GM19328 (cell line): ENCODE measurements around the gene HTR7.
A peak's percentile ranks its signal among the peaks of the same experiment; 100 is the strongest.
"Not testable (repeated sequence)": the region's sequence is repeated elsewhere in the genome, so short reads cannot be mapped to it uniquely, and the experiment has no call there.

ENCODE experiments used
- ATAC-seq: cut with Tn5 transposase; IDR thresholded peaks from one replicate; pipeline ENCODE4 v1.9.1; 2021; ENCODE audit warnings: mild to moderate bottlenecking, moderate library complexity; ENCODE audit not compliant: unreplicated experiment

HTR7 gene

DNA sequence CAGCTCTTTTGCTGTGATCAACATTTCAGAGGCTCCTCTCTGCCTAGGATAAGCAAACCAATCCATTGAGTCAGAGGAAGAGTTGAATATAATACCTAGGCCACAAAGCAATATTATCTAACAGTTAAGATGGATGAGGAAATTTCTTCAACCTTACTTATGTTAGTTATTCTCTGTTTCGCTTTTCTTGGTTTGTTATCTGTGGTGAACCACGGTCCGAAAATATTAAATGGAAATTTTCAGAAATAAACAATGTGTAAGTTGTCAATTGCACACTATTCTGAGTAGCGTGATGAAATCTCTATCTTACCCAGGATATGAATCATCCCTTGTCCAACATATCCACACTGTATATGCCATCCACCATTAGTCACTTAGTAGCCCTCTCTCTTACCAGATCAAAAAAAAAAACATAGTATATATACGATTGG, 1.5 kb upstream of the HTR7 start:
- ATAC-seq = no peak

DNA sequence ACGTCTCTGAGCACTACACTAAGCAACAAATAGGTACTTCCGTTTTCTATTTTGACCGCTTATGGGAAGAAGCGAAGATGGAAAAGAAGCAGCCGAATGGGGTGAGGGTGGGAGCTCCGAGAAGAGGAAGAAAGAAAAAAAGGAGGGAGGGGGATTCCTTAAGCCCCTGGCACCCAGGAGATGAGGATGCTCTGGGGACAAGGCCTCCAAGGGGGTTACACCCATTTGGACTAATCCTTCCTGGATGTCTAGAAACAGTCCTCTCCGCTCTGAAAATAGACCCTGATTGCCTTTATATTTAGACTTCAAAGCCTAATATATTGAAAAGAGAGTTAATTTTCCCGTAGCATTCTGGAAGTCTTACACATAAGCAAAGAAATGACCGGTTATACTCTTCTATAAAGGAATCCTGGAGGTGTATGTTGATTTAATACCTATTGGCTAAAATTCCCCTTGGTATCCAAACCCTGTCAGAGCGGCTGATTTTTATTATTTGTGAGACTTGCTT, 676 bp upstream of the HTR7 start:
- no peak for ATAC-seq

GRCh38 chr10:90856964-90857634, 740 bp downstream of the HTR7 start:
- ATAC-seq = peak; percentile 7

DNA sequence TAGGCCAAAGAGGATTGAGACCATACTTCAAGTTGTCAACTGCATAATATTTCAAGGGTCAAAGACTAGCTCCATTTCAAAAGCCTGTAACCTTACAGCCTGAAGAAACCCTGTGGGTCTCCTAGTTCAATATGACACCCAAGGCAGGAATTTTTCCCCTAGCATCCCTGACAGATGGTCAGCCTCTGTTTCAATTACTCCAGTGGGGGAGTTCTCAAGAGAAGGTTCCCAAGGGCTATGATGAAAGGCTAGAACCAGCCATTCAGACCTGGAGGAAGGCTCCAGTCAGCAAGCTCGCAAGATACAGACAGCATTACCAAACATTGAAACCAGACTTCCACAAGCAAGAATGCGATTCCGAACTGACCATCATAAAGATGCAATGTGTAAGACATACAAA, 1.6 kb downstream of the HTR7 start:
- no peak for ATAC-seq

DNA sequence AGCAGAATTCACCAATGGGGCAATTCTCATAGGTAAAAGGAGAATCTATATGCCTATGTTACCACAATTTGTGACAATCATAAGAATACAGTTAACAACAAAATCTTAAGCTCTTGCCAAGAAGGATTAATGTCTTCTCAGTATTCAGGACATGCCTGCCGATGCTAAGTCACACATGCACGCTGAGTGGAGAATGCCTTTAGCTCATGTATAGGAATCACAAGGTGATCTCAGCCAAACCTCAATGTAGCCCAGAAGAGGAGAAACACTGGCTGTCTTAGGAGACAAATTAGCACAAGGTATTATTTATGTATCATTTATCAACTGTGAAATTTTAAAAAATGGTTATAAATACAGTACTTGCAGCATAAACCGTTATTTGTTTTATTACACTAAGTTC, 2.7 kb downstream of the HTR7 start:
- ATAC-seq = no peak

- no peak for ATAC-seq
These were observed 7.7 kb downstream of the HTR7 start for GRCh38 chr10:90849956-90850749.

GRCh38 chr10:90847436-90847835, 10.4 kb downstream of the HTR7 start:
- no peak for ATAC-seq

DNA sequence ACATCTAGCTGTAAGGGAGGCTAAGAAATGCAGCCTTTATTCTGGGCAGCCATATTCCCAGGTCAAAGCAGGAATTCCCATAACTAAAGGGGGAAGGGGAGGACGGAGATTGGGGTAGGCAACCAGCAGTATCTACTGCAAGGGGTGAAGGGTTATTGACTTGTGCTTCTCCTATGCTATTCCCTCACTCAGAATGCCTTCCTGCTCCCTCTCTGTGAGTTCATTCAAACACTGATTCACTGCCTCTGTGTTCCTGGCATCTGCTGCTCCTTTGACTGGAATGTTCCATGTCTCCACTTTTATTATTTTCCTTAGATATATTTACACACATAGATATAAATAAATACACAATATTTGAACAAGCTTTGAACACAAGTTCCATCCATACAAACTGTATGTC, 11.1 kb downstream of the HTR7 start:
- no peak for ATAC-seq

DNA sequence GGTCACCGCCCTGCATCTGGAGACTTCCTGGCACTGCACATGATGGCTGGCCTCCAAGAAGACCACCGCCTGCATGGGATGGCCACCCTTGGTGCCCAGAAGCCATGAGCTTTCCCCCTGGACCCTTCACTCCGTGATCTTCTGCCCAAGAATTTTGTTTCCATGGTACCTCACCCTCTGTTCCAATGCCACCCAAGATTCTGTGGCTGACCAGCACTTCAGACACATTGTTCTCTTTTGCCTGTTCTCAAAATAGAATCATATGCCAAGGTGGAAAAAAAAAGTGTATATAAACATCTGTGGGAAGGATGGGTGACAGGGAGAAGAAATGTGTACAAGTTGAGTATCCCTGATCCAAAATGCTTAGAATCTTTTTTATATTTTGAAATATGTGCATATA, 12.1 kb downstream of the HTR7 start:
- no peak for ATAC-seq

GRCh38 chr10:90842725-90843124, 15.1 kb downstream of the HTR7 start:
- ATAC-seq = no peak

- ATAC-seq = no peak
These were observed 20.4 kb downstream of the HTR7 start for GRCh38 chr10:90837486-90837885.

DNA sequence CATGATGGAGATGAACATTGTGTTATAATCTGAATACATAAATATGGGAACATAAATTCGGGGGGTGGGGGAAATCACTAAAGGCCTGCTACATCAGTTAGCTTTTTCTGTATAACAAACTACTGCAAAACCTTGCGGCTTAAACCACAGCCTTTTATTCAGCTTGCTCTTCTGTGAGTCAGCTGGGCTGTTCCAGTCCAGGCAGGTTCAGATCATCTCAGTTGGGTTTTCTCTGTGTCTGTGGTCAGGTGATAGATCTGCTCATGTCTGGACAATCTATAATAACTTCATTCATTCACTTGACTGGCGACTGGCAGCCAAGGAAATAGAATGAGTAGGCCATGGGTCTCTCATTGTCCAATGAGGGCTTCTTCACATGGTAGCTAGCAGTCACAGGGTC, 23.5 kb downstream of the HTR7 start:
- ATAC-seq = no peak

GRCh38 chr10:90832111-90832510, 25.7 kb downstream of the HTR7 start:
- ATAC-seq = no peak

- ATAC-seq = no peak
These were observed 35.3 kb downstream of the HTR7 start for GRCh38 chr10:90822508-90822907.

DNA sequence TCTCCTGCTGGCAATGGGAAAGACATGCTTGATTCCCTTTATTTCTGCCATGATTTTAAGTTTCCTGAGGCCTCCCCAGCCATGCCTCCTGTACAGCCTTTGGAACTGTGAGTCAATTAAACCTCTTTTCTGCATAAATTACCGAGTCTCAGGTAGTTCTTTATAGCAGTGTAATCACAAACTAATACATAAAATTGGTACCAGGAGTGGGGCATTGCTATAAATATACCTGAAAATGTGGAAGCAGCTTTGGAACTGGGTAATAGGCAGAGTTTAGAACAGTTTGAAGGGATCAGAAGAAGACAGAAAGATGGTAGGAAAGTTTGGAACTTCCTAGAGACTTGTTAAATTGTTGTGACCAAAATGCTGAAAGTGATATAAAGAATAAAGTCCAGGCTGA, 36.0 kb downstream of the HTR7 start:
- ATAC-seq = not testable (repeated sequence)

DNA sequence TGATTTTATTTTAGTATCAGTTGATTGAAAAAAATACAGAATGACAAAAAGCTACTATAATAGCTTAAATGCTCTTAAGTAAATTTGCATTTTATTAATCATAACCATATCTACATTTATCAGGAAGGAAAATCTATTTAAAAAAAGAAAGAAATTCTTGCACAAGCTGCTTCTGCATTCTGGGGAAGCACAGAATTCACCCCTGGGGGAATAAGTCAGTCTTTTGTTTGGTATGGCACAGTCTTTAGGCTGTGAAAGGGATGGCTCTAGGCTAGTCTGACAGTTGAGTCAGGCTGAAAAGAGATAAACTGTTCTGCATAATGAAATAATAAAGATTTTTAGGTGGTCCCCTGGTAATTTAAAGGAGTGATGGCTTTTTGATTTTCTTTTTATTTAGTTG, 37.9 kb downstream of the HTR7 start:
- no peak for ATAC-seq

DNA sequence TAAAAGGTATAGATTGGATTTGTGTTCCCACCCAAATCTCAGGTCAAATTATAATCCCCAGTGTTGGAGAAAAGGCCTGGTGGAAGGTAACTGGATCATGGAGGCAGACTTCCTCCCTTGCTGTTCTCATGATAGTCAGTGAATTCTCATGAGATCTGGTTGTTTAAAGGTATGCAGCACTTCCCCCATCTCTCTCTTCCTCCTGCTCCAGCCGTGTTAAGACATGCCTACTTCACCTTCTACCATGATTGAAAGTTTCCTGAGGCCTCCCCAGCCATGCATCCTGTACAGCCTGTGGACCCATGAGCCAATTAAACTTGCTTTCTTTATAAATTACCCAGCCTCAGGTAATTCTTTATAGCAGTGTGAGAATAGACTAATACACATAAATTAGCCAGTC, 39.1 kb downstream of the HTR7 start:
- no peak for ATAC-seq

DNA sequence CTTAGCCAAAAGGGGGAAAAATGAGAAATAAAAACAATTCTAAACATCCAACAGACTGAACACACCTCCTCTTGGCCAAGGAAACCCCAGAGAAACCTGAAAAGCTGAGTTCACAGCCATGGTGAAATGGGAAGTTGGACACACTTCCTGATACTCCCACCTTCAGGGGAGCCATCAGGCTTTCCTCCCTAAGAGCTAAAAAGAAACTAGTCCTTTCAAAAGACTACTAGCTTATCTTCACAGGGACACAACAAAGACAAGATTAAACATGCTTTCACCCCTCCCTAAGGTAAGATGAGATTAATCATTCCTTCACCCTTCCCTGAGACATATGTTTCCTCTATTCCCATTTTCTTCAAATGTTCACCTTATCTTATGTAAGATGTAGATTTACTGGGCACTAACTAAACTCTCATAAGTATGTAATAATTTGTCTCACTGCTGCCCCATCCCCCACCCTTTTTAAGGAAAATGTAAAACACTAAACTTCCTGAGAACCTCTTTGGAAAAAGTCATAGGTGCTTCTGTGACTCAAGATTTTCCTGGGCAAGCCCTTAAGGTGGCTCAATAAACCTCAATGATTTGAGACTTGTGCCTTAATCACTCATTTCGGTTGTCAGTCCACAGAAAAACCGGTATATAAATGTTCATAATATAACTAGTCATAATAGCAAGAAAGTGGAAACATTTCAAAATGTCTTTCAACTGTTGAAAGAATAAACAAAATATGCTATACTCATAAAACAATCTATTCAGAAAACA, 40.5 kb downstream of the HTR7 start:
- ATAC-seq = no peak

DNA sequence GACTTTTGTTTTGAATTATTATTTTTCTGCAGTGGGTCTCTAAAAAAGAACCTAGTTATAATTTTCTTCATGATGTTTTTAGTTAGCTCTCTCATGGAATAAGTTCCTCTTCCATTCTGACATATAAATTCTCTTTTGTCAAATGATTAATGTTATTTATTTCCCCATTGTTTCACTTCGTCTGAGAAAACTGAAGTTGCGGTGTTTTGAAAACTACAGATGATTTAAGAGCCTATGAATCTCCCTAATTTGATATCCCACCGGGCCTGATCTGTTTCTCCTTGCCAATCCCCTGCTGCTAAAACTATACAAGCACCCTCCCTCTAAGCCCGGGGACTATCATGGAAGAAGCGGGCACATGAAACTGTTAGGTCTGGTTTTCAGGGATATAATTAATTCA, 41.4 kb downstream of the HTR7 start:
- ATAC-seq = no peak

DNA sequence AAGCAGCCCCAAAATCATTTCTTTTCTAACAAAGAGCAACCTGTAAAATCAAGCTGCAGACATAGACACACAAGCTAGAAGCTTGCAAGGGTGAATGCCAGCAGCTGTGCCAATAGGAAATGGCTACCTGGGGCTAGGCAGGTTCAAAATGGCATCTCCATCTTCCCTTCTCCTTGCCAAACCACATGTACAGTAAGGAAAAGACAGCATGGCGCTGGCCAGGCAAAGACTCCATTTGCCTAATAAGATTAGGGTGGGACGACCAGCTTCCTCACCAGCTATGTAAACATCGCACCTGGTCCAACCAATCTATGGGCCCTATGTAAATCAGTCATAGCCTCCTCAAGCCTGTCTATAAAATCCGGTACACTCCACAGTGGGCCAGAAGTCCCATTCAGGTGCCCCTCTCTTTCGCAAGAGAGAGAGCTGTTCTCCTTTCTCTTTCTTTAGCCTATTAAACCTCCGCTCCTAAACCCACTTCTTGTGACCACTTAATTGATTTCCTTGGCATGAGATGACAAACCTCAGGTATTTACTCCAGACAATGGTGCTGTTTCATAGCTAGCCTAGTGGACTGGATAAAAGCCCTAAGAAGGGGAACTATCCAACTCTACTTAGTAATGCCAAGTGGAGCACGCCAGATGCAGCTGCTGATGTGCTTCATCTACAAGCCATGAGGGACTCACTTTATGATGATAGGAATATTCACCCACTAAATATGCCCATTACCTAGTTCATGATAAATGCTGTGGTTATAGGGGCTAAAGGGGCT, 44.1 kb downstream of the HTR7 start:
- ATAC-seq = no peak

DNA sequence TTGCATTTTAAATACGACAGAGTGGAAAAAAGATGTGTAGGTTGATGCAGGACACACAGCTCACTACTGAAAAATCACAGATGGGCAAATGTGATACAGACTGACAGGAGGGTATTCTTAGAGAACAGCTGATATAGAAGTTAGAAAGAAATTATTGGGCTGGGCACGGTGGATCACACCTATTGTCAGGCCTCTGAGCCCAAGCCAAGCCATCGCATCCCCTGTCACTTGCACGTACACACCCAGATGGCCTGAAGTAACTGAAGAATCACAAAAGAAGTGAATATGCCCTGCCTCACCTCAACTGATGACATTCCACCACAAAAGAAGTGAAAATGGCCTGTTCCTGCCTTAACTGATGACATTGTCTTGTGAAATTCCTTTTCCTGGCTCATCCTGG, 50.7 kb downstream of the HTR7 start:
- ATAC-seq = not testable (repeated sequence)
